OCI-LY3 (cell line): ENCODE results near the gene GGCX.

Source experiments
- H2AFZ ChIP-seq: fragments of 200-600, 300-600 bp; shearing (Covaris generic); 2 replicates; pipeline ENCODE4 v1.6.0; 2014; ENCODE audit warnings: antibody characterized with exemption, low read depth, low read length
- H3K27ac ChIP-seq: fragments of 200-600, 300-600 bp; sonication (generic); 2 replicates; pipeline ENCODE4 v1.5.1; 2014; ENCODE audit warnings: mild to moderate bottlenecking, low read length, moderate library complexity, mixed read lengths
- H3K27me3 ChIP-seq: fragments of 200-600, 300-600 bp; sonication (generic); 2 replicates; pipeline ENCODE4 v1.6.1; 2014; ENCODE audit warnings: low read depth, low read length, mixed read lengths
- H3K36me3 ChIP-seq: fragments of 200-600, 300-600 bp; sonication (generic); replicated peaks from 2 replicates; pipeline ENCODE3; 2014; ENCODE audit warnings: low read depth, low read length, mixed read lengths
- H3K4me1 ChIP-seq: fragments of 300-600, 200-600 bp; sonication (generic); 2 replicates; pipeline ENCODE4 v1.6.1; 2014; ENCODE audit warnings: low read length, mixed read lengths
- H3K4me2 ChIP-seq: fragments of 200-600, 300-600 bp; sonication (generic); 2 replicates; pipeline ENCODE4 v1.6.1; 2014; ENCODE audit warnings: low read length, mixed read lengths
- H3K4me3 ChIP-seq: fragments of 300-600, 200-600 bp; sonication (generic); 2 replicates; pipeline ENCODE4 v1.5.1; 2014; ENCODE audit warnings: antibody characterized with exemption, mild to moderate bottlenecking, low read length, moderate library complexity
- H3K79me2 ChIP-seq: fragments of 300-600, 200-600 bp; shearing (Covaris generic); 2 replicates; pipeline ENCODE4 v1.6.1; 2014; ENCODE audit warnings: mild to moderate bottlenecking, low read length, mixed read lengths
- H3K9ac ChIP-seq: fragments of 300-600, 200-600 bp; shearing (Covaris generic); 2 replicates; pipeline ENCODE4 v1.6.0; 2014; ENCODE audit warnings: mild to moderate bottlenecking, low read length, moderate library complexity
- H3K9me3 ChIP-seq: fragments of 200-600, 300-600 bp; shearing (Covaris generic); 2 replicates; pipeline ENCODE4 v1.6.1; 2014; ENCODE audit warnings: low read length, mixed read lengths; ENCODE audit not compliant: insufficient read depth
- H4K20me1 ChIP-seq: fragments of 200-600, 300-600 bp; sonication (generic); 2 replicates; pipeline ENCODE4 v1.6.1; 2016; ENCODE audit warnings: low read length, mixed read lengths; ENCODE audit not compliant: insufficient read depth
- CTCF ChIP-seq: fragments of 200-600, 300-600 bp; sonication (generic); IDR thresholded peaks from 2 replicates; pipeline ENCODE4 v1.5.1; 2014; ENCODE audit warnings: antibody characterized with exemption, low read length, low read depth
- EZH2phosphoT487 ChIP-seq: fragments of 200-600 bp; shearing (Covaris generic); IDR thresholded peaks from 2 replicates; pipeline ENCODE4 v1.6.1; 2018; ENCODE audit warnings: antibody characterized with exemption, mixed run types, low read depth

Gene GGCX

GRCh38 chr2:85496436-85496835, 64.9 kb downstream of the GGCX start:
- Histone ChIP-seq H3K27me3 (no peaks in the 10 kb centered on the region), H3K27ac (no peak overlapping the region), H3K9me3 (no peaks in the 10 kb centered on the region), H3K36me3 (no peaks in the 10 kb centered on the region), H3K9ac (no peak overlapping the region), H3K4me3 (no peak overlapping the region), H3K79me2 (no peaks in the 10 kb centered on the region), H2AFZ (no peak overlapping the region), H3K4me2 (no peak overlapping the region), H4K20me1 (no peaks in the 10 kb centered on the region), H3K4me1 (peaks cover 5% of the 10 kb centered on the region; the same call in 1 of the 2 replicates)
- TF ChIP-seq CTCF = no peak
- no peak for TF ChIP-seq EZH2phosphoT487
